WERI-Rb-1 (cell line): Measurements from ENCODE around the gene SMIM20.

Experiments
- DNase-seq: peaks from one replicate; pipeline ENCODE4 v3.0.0-alpha.2; 2020
- H3K27ac ChIP-seq: fragments of 250-450 bp; sonication (Bioruptor Pico); 2 replicates; pipeline ENCODE4 v1.5.1; 2020; ENCODE audit warnings: mild to moderate bottlenecking, moderate library complexity
- H3K27me3 ChIP-seq: fragments of 250-450 bp; sonication (Bioruptor Pico); 2 replicates; pipeline ENCODE4 v1.5.1; 2021; ENCODE audit warnings: mild to moderate bottlenecking, low read depth, moderate library complexity; ENCODE audit not compliant: insufficient read depth, severe bottlenecking
- H3K36me3 ChIP-seq: fragments of 250-450 bp; sonication (Bioruptor Pico); 2 replicates; pipeline ENCODE4 v1.5.1; 2020; ENCODE audit warnings: mild to moderate bottlenecking, moderate library complexity
- H3K4me3 ChIP-seq: 2 replicates; pipeline ENCODE4 v1.5.1; 2011; ENCODE audit warnings: low read depth, mild to moderate bottlenecking, control low read depth, low read length
- H3K9me3 ChIP-seq: fragments of 250-450 bp; sonication (Bioruptor Pico); 2 replicates; pipeline ENCODE4 v1.5.1; 2021; ENCODE audit warnings: mild to moderate bottlenecking, moderate library complexity; ENCODE audit not compliant: severe bottlenecking
- TF ChIP-seq, protein P1 (sequence below): IDR thresholded peaks from 2 replicates; pipeline ENCODE4 v1.5.1; 2011; ENCODE audit warnings: low read depth, mild to moderate bottlenecking, control low read depth, inconsistent platforms, low read length

SMIM20 gene

GRCh38 chr4:25879991-25880651 lies 33.9 kb upstream of the SMIM20 start:
- TF ChIP-seq, protein P1, sequence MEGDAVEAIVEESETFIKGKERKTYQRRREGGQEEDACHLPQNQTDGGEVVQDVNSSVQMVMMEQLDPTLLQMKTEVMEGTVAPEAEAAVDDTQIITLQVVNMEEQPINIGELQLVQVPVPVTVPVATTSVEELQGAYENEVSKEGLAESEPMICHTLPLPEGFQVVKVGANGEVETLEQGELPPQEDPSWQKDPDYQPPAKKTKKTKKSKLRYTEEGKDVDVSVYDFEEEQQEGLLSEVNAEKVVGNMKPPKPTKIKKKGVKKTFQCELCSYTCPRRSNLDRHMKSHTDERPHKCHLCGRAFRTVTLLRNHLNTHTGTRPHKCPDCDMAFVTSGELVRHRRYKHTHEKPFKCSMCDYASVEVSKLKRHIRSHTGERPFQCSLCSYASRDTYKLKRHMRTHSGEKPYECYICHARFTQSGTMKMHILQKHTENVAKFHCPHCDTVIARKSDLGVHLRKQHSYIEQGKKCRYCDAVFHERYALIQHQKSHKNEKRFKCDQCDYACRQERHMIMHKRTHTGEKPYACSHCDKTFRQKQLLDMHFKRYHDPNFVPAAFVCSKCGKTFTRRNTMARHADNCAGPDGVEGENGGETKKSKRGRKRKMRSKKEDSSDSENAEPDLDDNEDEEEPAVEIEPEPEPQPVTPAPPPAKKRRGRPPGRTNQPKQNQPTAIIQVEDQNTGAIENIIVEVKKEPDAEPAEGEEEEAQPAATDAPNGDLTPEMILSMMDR, result no peak
- H3K9me3 ChIP-seq, result no peaks in the 10 kb centered on the region
- H3K4me3 ChIP-seq, result no peak overlapping the region
- H3K27ac ChIP-seq, result no peak overlapping the region
- no peaks in the 10 kb centered on the region for H3K27me3 ChIP-seq
- no peak for DNase-seq
- no peaks in the 10 kb centered on the region for H3K36me3 ChIP-seq

DNA sequence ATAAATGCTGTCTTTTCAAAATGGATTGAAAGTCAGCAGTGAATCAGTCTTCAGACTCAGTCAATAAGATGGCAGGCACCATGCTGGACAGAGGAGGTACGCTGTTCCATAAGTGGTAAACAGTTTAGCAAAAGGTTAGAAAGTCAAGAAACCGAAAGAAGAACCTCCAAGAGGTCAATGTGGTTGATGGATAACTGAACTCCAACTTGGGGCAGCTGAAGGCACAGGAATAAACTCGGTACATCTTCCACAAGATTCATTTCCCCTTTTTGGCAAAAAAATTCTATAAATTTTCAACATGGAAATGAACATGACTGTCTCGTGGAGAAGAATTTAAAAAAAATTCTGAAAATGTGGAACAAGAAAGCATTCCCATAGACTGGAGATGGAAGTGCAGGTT lies 32.8 kb upstream of the SMIM20 start:
- H3K4me3 ChIP-seq, result no peak overlapping the region
- H3K27me3 ChIP-seq, result no peaks in the 10 kb centered on the region
- no peak overlapping the region for H3K27ac ChIP-seq
- H3K36me3 ChIP-seq, result no peaks in the 10 kb centered on the region
- TF ChIP-seq, protein P1, result no peak
- no peak for DNase-seq
- no peaks in the 10 kb centered on the region for H3K9me3 ChIP-seq

- Histone ChIP-seq H3K27me3 (no peaks in the 10 kb centered on the region), H3K9me3 (no peaks in the 10 kb centered on the region), H3K27ac (no peak overlapping the region), H3K4me3 (no peak overlapping the region), H3K36me3 (no peaks in the 10 kb centered on the region)
- DNase-seq, result no peak
- TF ChIP-seq, protein P1, result no peak
These were observed 31.8 kb upstream of the SMIM20 start for GRCh38 chr4:25882226-25882625.

GRCh38 chr4:25883565-25883964 lies 30.5 kb upstream of the SMIM20 start:
- no peak for DNase-seq
- Histone ChIP-seq H3K27me3 (no peaks in the 10 kb centered on the region), H3K36me3 (no peaks in the 10 kb centered on the region), H3K4me3 (no peak overlapping the region), H3K27ac (no peak overlapping the region), H3K9me3 (no peaks in the 10 kb centered on the region)
- TF ChIP-seq, protein P1, result no peak

DNA sequence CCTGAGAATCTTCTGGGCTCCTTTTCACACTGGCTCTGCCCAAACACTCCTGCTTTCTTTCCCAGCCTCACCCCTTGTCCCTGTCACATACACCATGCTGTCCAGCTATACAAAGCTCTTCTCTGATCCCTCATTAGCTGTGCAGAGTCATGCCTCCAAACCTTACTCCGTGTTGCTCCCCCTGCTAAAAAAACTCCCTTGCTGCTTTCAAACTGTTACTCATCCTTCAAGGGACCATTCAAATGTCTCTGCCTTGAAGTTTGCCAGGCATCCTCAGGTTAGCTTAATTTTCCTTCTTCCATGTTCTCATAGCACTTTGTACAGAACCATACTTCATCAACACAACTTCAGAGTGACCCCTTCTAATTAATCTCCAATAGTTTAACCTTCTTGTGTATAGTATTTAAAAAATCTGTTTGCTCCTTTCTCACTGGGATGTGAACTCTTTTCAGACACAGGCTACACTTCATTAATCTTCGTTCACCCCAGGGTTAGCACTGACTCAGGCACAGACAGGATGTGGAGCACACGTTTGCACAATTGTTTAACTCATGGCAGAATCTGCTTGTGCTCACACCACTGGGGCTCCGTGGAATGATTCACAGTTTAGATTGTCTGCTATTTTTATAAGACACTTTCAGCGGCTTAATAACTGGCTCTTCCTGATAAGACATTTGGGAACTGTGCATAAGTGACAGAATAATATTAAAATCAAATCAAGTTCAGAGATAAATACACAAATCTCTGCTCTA lies 29.8 kb upstream of the SMIM20 start:
- Histone ChIP-seq H3K27ac (no peak overlapping the region), H3K4me3 (no peak overlapping the region), H3K9me3 (no peaks in the 10 kb centered on the region), H3K27me3 (no peaks in the 10 kb centered on the region), H3K36me3 (no peaks in the 10 kb centered on the region)
- no peak for DNase-seq
- TF ChIP-seq, protein P1, result no peak

GRCh38 chr4:25888781-25889180 lies 25.2 kb upstream of the SMIM20 start:
- TF ChIP-seq, protein P1, result no peak
- Histone ChIP-seq H3K9me3 (peaks cover 4% of the 10 kb centered on the region), H3K36me3 (no peaks in the 10 kb centered on the region), H3K27me3 (no peaks in the 10 kb centered on the region), H3K27ac (no peak overlapping the region), H3K4me3 (no peak overlapping the region)
- no peak for DNase-seq
